ENCODE data around the gene MAPKAPK3.
A peak's percentile ranks its signal among the peaks of the same experiment; 100 is the strongest.
"Not testable (repeated sequence)": the region's sequence is repeated elsewhere in the genome, so short reads cannot be mapped to it uniquely, and the experiment has no call there.

MAPKAPK3 gene

GRCh38 chr3:50672656-50673055 lies 55.7 kb downstream of the MAPKAPK3 start:
- Histone ChIP-seq H3K4me1 (ENCODE audit: control insufficient read depth, insufficient read depth, low read length) (peaks cover 16% of the 10 kb centered on the region), H3K4me3 (ENCODE audit: low read depth, low read length) (no peak overlapping the region), H3K27me3 (ENCODE audit: control insufficient read depth, insufficient read depth, low read length) (peaks cover 21% of the 10 kb centered on the region), H3K27ac (ENCODE audit: low read depth, low read length) (no peak overlapping the region), H3K9me3 (ENCODE audit: control insufficient read depth, insufficient read depth, low read length) (no peaks in the 10 kb centered on the region), H3K9ac (ENCODE audit: low read depth, low read length) (no peak overlapping the region), H3K36me3 (ENCODE audit: control insufficient read depth, insufficient read depth, low read length) (no peaks in the 10 kb centered on the region)

- Histone ChIP-seq H3K9ac (ENCODE audit: low read depth, low read length) (no peak overlapping the region), H3K9me3 (ENCODE audit: control insufficient read depth, insufficient read depth, low read length) (no peaks in the 10 kb centered on the region), H3K27ac (ENCODE audit: low read depth, low read length) (no peak overlapping the region), H3K4me3 (ENCODE audit: low read depth, low read length) (peak overlapping the region; percentile 77), H3K36me3 (ENCODE audit: control insufficient read depth, insufficient read depth, low read length) (no peaks in the 10 kb centered on the region), H3K27me3 (ENCODE audit: control insufficient read depth, insufficient read depth, low read length) (peaks cover 21% of the 10 kb centered on the region), H3K4me1 (ENCODE audit: control insufficient read depth, insufficient read depth, low read length) (peaks cover 19% of the 10 kb centered on the region)
These were observed 57.0 kb downstream of the MAPKAPK3 start for GRCh38 chr3:50673931-50674330.

- H3K9me3 ChIP-seq (ENCODE audit: control insufficient read depth, insufficient read depth, low read length), result no peaks in the 10 kb centered on the region
- H3K9ac ChIP-seq (ENCODE audit: low read depth, low read length), result peak within 1 kb of the TSS; percentile 70
- H3K27me3 ChIP-seq (ENCODE audit: control insufficient read depth, insufficient read depth, low read length), result peaks cover 21% of the 10 kb centered on the region
- no peak within 1 kb of the TSS for H3K27ac ChIP-seq (ENCODE audit: low read depth, low read length)
- peak within 1 kb of the TSS; percentile 77 for H3K4me3 ChIP-seq (ENCODE audit: low read depth, low read length)
- H3K4me1 ChIP-seq (ENCODE audit: control insufficient read depth, insufficient read depth, low read length), result peaks cover 23% of the 10 kb centered on the region
- H3K36me3 ChIP-seq (ENCODE audit: control insufficient read depth, insufficient read depth, low read length), result no peaks in the 10 kb centered on the region
These were observed 57.6 kb downstream of the MAPKAPK3 start, which contains the start of gene DOCK3 for GRCh38 chr3:50674349-50675178. Gene DOCK3 (plus strand): TSS chr3:50674927. CDS start chr3:50675264, 337 bp downstream.

GRCh38 chr3:50675179-50676030 lies 58.5 kb downstream of the MAPKAPK3 start:
- no peak overlapping the region for H3K27ac ChIP-seq (ENCODE audit: low read depth, low read length)
- H3K9me3 ChIP-seq (ENCODE audit: control insufficient read depth, insufficient read depth, low read length), result no peaks in the 10 kb centered on the region
- peaks cover 21% of the 10 kb centered on the region for H3K27me3 ChIP-seq (ENCODE audit: control insufficient read depth, insufficient read depth, low read length)
- H3K9ac ChIP-seq (ENCODE audit: low read depth, low read length), result peak overlapping the region; percentile 70
- peak overlapping the region; percentile 77 for H3K4me3 ChIP-seq (ENCODE audit: low read depth, low read length)
- no peaks in the 10 kb centered on the region for H3K36me3 ChIP-seq (ENCODE audit: control insufficient read depth, insufficient read depth, low read length)
- peaks cover 25% of the 10 kb centered on the region for H3K4me1 ChIP-seq (ENCODE audit: control insufficient read depth, insufficient read depth, low read length)

GRCh38 chr3:50676031-50676705 lies 59.2 kb downstream of the MAPKAPK3 start:
- H3K4me3 ChIP-seq (ENCODE audit: low read depth, low read length), result peak overlapping the region; percentile 77
- no peak overlapping the region for H3K27ac ChIP-seq (ENCODE audit: low read depth, low read length)
- H3K27me3 ChIP-seq (ENCODE audit: control insufficient read depth, insufficient read depth, low read length), result peaks cover 21% of the 10 kb centered on the region
- H3K9me3 ChIP-seq (ENCODE audit: control insufficient read depth, insufficient read depth, low read length), result no peaks in the 10 kb centered on the region
- H3K4me1 ChIP-seq (ENCODE audit: control insufficient read depth, insufficient read depth, low read length), result peaks cover 25% of the 10 kb centered on the region
- H3K36me3 ChIP-seq (ENCODE audit: control insufficient read depth, insufficient read depth, low read length), result no peaks in the 10 kb centered on the region
- H3K9ac ChIP-seq (ENCODE audit: low read depth, low read length), result peak overlapping the region; percentile 38; the same call in 1 of the 2 replicates

GRCh38 chr3:50687127-50687751 lies 70.3 kb downstream of the MAPKAPK3 start:
- no peaks in the 10 kb centered on the region for H3K9me3 ChIP-seq (ENCODE audit: control insufficient read depth, insufficient read depth, low read length)
- H3K27me3 ChIP-seq (ENCODE audit: control insufficient read depth, insufficient read depth, low read length), result no peaks in the 10 kb centered on the region
- H3K4me3 ChIP-seq (ENCODE audit: low read depth, low read length), result no peak overlapping the region
- no peaks in the 10 kb centered on the region for H3K36me3 ChIP-seq (ENCODE audit: control insufficient read depth, insufficient read depth, low read length)
- peaks cover 26% of the 10 kb centered on the region for H3K4me1 ChIP-seq (ENCODE audit: control insufficient read depth, insufficient read depth, low read length)
- H3K9ac ChIP-seq (ENCODE audit: low read depth, low read length), result no peak overlapping the region
- no peak overlapping the region for H3K27ac ChIP-seq (ENCODE audit: low read depth, low read length)

- no peak overlapping the region for H3K27ac ChIP-seq (ENCODE audit: low read depth, low read length)
- H3K4me1 ChIP-seq (ENCODE audit: control insufficient read depth, insufficient read depth, low read length), result peaks cover 26% of the 10 kb centered on the region
- no peaks in the 10 kb centered on the region for H3K27me3 ChIP-seq (ENCODE audit: control insufficient read depth, insufficient read depth, low read length)
- H3K9ac ChIP-seq (ENCODE audit: low read depth, low read length), result no peak overlapping the region
- H3K4me3 ChIP-seq (ENCODE audit: low read depth, low read length), result no peak overlapping the region
- no peaks in the 10 kb centered on the region for H3K36me3 ChIP-seq (ENCODE audit: control insufficient read depth, insufficient read depth, low read length)
- no peaks in the 10 kb centered on the region for H3K9me3 ChIP-seq (ENCODE audit: control insufficient read depth, insufficient read depth, low read length)
These were observed 71.0 kb downstream of the MAPKAPK3 start for GRCh38 chr3:50687916-50688315.

GRCh38 chr3:50688602-50689001 lies 71.7 kb downstream of the MAPKAPK3 start:
- 0 out of 2 replicates have a peak overlapping the region, but pooled peaks have one; percentile 12 for H3K4me3 ChIP-seq (ENCODE audit: low read depth, low read length)
- not testable (repeated sequence) for H3K27me3 ChIP-seq (ENCODE audit: control insufficient read depth, insufficient read depth, low read length); H3K36me3 ChIP-seq (ENCODE audit: control insufficient read depth, insufficient read depth, low read length); H3K9me3 ChIP-seq (ENCODE audit: control insufficient read depth, insufficient read depth, low read length); H3K9ac ChIP-seq (ENCODE audit: low read depth, low read length)
- peaks cover 26% of the 10 kb centered on the region for H3K4me1 ChIP-seq (ENCODE audit: control insufficient read depth, insufficient read depth, low read length)
- H3K27ac ChIP-seq (ENCODE audit: low read depth, low read length), result peak overlapping the region; percentile 65

- Histone ChIP-seq H3K4me3 (ENCODE audit: low read depth, low read length) (no peak overlapping the region), H3K27me3 (ENCODE audit: control insufficient read depth, insufficient read depth, low read length) (no peaks in the 10 kb centered on the region), H3K9ac (ENCODE audit: low read depth, low read length) (no peak overlapping the region), H3K27ac (ENCODE audit: low read depth, low read length) (peak overlapping the region; percentile 65), H3K36me3 (ENCODE audit: control insufficient read depth, insufficient read depth, low read length) (no peaks in the 10 kb centered on the region), H3K9me3 (ENCODE audit: control insufficient read depth, insufficient read depth, low read length) (no peaks in the 10 kb centered on the region), H3K4me1 (ENCODE audit: control insufficient read depth, insufficient read depth, low read length) (peaks cover 26% of the 10 kb centered on the region)
These were observed 72.6 kb downstream of the MAPKAPK3 start for GRCh38 chr3:50689558-50689957.

GRCh38 chr3:50695031-50695430 lies 78.1 kb downstream of the MAPKAPK3 start:
- H3K36me3 ChIP-seq (ENCODE audit: control insufficient read depth, insufficient read depth, low read length), result no peaks in the 10 kb centered on the region
- H3K4me3 ChIP-seq (ENCODE audit: low read depth, low read length), result no peak overlapping the region
- no peak overlapping the region for H3K27ac ChIP-seq (ENCODE audit: low read depth, low read length)
- no peak overlapping the region for H3K9ac ChIP-seq (ENCODE audit: low read depth, low read length)
- H3K9me3 ChIP-seq (ENCODE audit: control insufficient read depth, insufficient read depth, low read length), result no peaks in the 10 kb centered on the region
- H3K4me1 ChIP-seq (ENCODE audit: control insufficient read depth, insufficient read depth, low read length), result peaks cover 11% of the 10 kb centered on the region
- no peaks in the 10 kb centered on the region for H3K27me3 ChIP-seq (ENCODE audit: control insufficient read depth, insufficient read depth, low read length)

Measured in HUES48 (cell line).